IPS-11a (cell line): ENCODE data around the gene SHBG.
"Not testable (repeated sequence)": the region's sequence is repeated elsewhere in the genome, so short reads cannot be mapped to it uniquely, and the experiment has no call there.

Experiments
- H3K4me3 ChIP-seq: one replicate; pipeline ENCODE4 v1.5.1; 2013; ENCODE audit warnings: low read depth, low read length, control low read depth

SHBG gene

DNA sequence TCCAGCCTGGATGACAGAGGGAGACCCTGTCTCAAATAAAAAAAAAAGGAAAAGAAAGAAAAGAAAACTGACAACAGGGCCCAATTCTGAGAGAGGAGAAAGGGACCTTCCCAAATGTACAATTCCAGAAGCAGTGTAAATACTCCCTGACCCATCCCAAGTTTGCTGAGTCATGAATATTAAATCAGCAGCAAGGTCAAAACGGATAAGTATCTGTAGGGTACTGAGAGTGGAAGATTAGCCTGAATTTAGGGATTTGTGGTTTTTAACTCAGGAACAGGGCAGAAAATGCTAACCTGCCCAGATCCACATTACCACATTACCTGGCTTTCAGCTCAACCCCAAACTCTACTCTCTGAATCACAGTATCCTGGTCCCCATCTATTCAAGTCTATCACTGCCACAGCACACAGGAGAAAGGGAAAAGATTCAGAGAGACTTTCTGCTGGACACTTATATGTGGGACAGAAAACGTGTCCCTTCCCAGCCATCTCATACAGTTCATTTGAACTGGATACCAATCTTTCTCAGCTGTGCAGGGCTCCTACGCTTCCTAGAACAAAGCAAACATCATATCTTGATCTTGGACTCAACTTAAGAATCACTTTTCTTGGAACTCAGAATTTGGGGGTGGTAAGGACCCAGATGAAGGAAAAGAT is 18.2 kb upstream of the SHBG start:
- no peak overlapping the region for H3K4me3 ChIP-seq

DNA sequence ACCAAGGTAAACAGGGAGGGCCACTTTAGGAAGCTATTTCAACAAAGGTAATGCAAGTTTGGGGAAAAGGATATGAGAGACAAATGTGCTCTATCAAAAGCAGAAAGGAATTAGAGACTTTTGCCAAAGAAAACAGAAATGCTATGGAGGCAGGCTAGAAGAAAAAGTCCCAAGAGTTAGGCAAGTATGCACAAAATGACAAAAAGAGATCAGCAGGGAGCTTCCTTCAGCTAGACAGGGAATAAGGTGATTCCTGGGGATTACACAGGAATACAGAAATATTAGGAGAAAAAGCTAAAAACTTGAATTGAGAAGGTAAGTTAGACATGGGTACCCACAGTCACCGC is 17.7 kb upstream of the SHBG start:
- no peak overlapping the region for H3K4me3 ChIP-seq

GRCh38 chr17:7613769-7614424 is 16.0 kb upstream of the SHBG start:
- peak overlapping the region; percentile 78 for H3K4me3 ChIP-seq

- peak within 1 kb of the TSS; percentile 78 for H3K4me3 ChIP-seq
These were observed 15.3 kb upstream of the SHBG start, which contains the start of gene FXR2 for GRCh38 chr17:7614425-7615264. TSS of gene FXR2 (minus strand) at chr17:7614897. CDS start at chr17:7614532, 365 bp downstream.

DNA sequence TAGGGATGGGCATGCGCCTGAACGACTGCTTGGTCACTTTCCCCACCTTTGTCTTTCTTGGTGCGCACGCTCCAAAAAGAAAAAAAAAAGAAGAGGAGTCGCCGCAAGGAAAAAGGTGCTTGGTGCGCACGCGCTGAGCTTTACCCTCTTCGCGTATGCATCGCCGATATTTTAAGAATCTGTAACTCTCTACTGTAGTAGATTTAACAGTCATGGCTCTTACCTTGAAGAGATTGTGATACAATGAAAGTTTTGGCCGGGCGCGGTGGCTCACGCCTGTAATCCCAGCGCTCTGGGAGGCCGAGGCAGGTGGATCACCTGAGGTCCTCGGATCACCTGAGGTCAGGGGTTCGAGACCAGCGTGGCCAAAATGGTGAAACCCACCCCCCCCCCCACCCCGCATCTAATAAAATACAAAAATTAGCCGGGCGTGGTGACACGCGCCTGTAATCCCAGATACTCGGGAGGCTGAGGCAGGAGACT is 14.6 kb upstream of the SHBG start:
- peak overlapping the region; percentile 28 for H3K4me3 ChIP-seq

- no peak overlapping the region for H3K4me3 ChIP-seq
These were observed 11.3 kb upstream of the SHBG start for GRCh38 chr17:7618608-7619007.

- H3K4me3 ChIP-seq: no peak overlapping the region
These were observed 9.1 kb upstream of the SHBG start for GRCh38 chr17:7620835-7621234.

DNA sequence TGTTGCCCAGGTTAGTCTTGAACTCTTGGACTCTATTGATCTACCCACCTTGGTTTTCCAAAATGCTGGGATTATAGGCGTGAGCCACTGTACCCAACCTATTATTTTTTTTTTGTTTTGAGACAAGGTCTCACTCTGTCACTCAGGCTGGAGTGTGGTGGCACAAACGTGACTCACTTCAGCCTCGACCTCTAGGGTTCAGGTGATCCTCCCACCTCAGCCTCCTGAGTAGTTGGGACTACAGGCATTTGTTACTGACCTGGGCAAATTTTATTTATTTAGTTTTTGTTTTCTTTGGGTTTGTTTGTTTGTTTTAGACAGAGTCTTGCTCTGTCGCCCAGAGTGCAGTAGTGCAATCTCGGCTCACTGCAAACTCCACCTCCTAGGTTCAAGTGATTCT is 6.3 kb upstream of the SHBG start:
- no peak overlapping the region for H3K4me3 ChIP-seq

- H3K4me3 ChIP-seq: not testable (repeated sequence)
These were observed 4.2 kb upstream of the SHBG start for GRCh38 chr17:7625749-7626148.

- H3K4me3 ChIP-seq: no peak overlapping the region
These were observed 3.6 kb upstream of the SHBG start for GRCh38 chr17:7626307-7626706.

- H3K4me3 ChIP-seq: peak overlapping the region; percentile 67
These were observed 3.0 kb upstream of the SHBG start for GRCh38 chr17:7626956-7627249.

DNA sequence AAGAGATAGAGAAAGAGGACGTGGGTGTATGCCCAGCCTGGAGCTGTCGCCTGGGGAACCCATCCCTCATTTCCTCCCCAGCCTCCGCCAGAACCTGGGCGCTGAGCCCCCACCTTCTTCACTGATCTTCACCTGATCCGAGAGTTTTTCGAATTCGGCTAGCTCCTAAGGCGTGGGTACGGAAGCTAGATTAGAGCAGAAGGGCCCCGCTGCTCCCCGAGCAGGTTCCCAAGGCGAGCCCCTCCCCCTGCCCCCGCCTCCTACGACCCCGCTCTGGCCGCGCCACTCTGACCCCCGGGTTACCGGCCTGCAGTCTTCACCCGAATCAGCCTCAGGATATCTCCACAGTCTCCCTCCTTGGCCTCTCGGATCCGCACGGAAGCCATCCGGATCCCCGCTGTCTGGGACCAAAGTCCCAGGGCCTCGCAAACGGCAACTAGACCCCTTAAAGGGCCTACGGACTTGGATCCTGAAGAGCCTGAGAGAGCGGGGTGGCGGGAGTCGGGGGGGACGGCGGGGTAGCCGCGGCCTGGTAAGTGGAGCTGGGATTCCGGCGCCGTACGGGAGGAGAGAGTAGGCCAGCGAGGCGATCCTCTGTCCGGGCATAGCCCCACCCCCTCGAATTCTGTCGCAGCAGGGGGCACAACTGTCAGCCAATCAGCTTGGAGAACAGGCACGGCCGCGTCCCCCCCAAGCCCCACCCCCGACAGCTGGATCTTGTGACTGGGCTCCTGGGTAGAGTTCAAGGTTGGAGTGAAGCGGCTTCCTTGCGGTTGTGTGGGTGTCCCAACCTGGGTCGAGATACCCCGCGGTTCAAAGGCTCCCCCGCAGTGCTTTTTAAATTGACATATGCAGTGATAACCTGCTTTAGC is 2.4 kb upstream of the SHBG start, which contains the start of gene SAT2:
SAT2 (minus strand) TSS at position 572 of the 872 bp plus-strand sequence; CDS start at position 386, 186 bp downstream.
- peak within 1 kb of the TSS; percentile 67 for H3K4me3 ChIP-seq

DNA sequence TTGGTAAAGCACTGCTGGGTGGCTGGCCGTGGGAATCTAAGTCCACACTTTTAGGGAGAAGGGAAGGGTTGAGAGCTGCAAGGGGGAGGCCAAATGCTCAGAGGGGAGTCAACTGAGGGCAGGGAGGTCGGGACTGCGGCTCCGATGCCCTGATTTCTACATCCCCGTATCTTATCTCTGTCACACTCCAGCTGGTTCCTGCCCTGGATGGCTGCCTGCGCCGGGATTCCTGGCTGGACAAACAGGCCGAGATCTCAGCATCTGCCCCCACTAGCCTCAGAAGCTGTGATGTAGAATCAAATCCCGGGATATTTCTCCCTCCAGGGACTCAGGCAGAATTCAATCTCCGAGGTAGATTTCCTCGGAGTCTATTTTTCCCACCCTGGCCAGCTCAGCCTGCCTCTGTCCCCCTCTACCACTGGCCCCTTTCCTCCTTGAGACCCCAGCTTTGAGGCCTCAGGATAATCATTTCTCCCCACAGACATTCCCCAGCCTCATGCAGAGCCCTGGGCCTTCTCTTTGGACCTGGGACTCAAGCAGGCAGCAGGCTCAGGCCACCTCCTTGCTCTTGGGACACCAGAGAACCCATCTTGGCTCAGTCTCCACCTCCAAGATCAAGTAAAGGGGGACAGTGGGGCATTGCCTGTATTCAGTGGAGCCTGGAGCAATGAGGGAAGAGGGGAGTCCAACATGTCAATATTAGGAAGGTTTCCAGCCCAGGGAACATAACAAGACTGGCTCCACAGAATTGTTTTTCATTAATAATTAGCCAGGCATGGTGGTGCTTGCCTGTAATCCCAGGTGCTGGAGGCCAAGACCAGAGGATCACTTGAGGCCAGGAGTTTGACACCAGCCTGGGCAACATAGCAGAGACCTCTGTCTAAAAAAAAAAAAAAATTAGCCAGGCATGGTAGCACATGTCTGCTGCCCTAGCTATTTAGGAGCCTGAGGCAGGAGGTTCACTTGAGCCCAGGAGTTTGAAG is 1.8 kb downstream of the SHBG start:
- H3K4me3 ChIP-seq: no peak overlapping the region

DNA sequence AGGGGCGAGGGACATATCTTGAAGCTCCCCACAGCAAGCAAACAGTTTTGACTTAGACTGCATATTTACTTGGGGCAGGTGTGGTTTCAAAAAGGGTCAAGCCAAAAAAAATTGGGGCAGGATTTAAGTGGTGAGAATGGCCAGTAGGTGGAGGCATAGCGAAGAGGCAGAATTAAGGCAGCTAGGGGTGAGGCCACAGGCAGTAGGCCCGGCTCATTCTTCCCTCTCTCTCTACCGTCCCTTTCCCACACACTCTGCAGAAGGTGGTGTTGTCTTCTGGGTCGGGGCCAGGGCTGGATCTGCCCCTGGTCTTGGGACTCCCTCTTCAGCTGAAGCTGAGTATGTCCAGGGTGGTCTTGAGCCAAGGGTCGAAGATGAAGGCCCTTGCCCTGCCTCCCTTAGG is 2.6 kb downstream of the SHBG start:
- no peak overlapping the region for H3K4me3 ChIP-seq

DNA sequence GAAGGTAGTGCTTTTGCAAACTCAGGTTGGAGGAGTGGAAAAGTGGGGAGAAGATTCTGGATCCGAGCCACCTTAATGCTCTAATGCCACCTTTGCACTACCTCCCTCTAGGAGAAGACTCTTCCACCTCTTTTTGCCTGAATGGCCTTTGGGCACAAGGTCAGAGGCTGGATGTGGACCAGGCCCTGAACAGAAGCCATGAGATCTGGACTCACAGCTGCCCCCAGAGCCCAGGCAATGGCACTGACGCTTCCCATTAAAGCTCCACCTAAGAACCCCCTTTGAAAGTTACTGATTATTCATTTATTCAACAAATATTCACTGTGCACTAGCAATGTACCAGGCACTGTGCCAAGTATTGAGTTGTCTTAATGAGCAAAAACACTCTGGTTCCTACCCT is 3.2 kb downstream of the SHBG start:
- H3K4me3 ChIP-seq: no peak overlapping the region

DNA sequence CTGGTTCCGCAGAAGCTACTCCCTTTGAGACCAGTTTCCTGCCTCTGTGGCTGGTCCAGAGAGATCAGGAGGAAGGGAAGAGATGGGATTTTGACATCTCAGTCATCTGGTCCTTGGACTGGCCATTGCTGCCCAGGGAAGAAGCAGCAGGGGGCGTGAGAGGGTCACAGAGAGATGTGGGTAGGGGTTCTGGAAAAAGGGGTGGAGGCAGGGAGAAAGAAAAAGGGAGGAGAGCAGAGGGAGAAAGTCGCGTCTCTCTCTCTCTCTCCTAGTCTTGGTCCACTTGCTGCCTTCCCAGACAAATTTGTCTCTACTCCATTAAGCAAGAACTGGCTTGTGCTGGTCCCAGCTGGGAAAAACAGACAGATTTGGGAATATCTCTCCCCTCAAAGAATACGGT is 4.4 kb downstream of the SHBG start:
- no peak overlapping the region for H3K4me3 ChIP-seq

- no peak overlapping the region for H3K4me3 ChIP-seq
These were observed 6.2 kb downstream of the SHBG start for GRCh38 chr17:7636163-7636562.

DNA sequence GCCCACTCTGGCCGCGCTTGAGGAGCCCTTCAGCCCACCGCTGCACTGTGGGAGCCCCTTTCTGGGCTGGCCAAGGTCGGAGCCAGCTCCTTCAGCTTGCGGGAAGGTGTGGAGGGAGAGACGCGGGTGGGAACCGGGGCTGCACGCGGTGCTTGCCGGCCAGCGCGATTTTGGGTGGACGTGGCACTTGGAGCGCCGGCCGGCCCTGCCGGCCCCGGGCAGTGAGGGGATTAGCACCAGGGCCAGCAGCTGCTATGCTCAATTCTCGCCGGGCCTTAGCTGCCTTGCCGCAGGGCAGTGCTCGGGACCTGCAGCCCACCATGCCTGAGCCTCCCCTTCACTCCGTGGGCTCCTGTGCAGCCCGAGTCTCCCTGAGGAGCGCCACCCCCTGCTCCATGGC is 10.8 kb downstream of the SHBG start:
- H3K4me3 ChIP-seq: no peak overlapping the region

DNA sequence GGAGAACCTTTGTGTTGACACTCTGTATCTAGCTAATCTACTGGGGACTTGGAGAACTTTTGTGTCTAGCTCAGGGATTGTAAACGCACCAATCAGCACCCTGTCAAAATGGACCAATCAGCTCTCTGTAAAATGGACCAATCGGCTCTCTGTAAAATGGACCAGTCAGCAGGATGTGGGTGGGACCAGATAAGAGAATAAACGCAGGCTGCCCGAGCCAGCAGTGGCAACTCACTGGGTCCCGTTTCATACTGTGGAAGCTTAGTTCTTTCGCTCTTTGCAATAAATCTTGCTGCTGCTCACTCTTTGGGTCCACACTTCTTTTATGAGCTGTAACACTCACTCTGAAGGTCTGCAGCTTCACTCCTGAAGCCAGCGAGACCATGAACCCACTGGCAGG is 11.7 kb downstream of the SHBG start:
- H3K4me3 ChIP-seq: not testable (repeated sequence)

DNA sequence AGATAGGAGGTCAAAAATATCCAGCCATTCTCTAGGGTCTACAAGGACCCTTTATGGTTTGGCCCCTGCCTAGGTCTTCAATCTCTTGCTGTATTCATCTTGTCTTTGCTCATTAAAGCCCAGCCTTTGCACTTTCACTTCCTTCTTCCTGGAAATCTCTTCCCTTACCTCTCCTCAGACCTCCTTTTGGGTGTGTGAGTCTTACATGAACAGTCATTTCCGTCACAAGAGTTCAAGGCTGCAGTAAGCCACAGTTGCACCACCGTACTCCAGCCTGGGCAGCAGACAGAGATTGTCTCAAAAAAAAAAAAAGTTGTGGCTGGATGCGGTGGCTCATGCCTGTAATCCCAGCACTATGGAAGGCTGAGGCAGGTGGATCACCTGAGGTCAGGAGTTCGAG is 14.8 kb downstream of the SHBG start:
- H3K4me3 ChIP-seq: no peak overlapping the region
